Activated CD4-positive, alpha-beta T cell treated with anti-CD3 and anti-CD28 coated beads, Interleukin-2, amount 10 ng/mL, durations not matched to agents 7 days and 5 days (primary cell): Measurements from ENCODE around the gene CNTNAP2. TPM values are rescaled to one million over a fixed set of nuclear protein-coding genes. Genes with fewer than 3 reads are reported as not detected.

Source experiments
- CTCF ChIA-PET: fragments of 350-600 bp; sonication (Branson Sonifier 250); formaldehyde crosslinking; loops from one replicate; lab custom pipeline; 2021; ENCODE audit warnings: antibody characterized with exemption; lab: Charles Lee
- POLR2A ChIA-PET: fragments of 350-600 bp; sonication (Branson Sonifier 250); formaldehyde crosslinking; loops from one replicate; lab custom pipeline; 2021; ENCODE audit warnings: antibody characterized with exemption; lab: Charles Lee
- DNase-seq: peaks from one replicate; pipeline ENCODE4 v3.0.0-alpha.2; 2020
- H3K27ac Mint-ChIP-seq: one replicate; pipeline ENCODE4 v1.8.0; 2021; ENCODE audit warnings: mild to moderate bottlenecking, moderate library complexity, mixed read lengths
- H3K27me3 Mint-ChIP-seq: one replicate; pipeline ENCODE4 v1.8.0; 2021; ENCODE audit warnings: mixed read lengths
- H3K36me3 Mint-ChIP-seq: one replicate; pipeline ENCODE4 v1.8.0; 2021; ENCODE audit warnings: low read depth, mixed read lengths
- H3K4me1 Mint-ChIP-seq: one replicate; pipeline ENCODE4 v1.8.0; 2021; ENCODE audit warnings: mixed read lengths
- H3K4me3 Mint-ChIP-seq: one replicate; pipeline ENCODE4 v1.8.0; 2021; ENCODE audit warnings: mild to moderate bottlenecking, moderate library complexity, mixed read lengths
- H3K9me3 Mint-ChIP-seq: one replicate; pipeline ENCODE4 v1.8.0; 2021; ENCODE audit warnings: mixed read lengths
- total RNA-seq, 2 experiments: library from RNA; stranded (reverse); gene quantifications; one replicate each; pipeline ENCODE4 v1.2.3, GENCODE V29; 2021

CNTNAP2 gene
- total RNA-seq, 2 experiments from 2014 or later = not detected

DNA sequence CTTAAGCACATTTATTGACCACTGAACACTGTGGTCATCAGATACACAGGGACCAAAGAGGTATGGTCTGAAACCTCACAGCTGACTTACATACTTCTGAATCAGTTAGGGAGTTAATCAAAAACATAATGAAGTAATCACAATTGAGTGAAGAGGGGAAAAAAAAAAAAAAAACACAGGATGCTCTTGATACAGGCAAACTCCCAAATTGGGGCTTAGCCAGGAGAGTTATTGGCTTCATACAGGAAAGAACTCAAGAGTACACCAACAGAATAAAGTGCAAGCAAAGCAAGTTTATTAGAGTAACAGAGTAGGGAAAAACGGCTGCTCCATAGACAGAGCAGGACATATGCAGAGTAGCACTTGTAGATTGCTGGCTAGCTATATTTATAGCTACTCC lies 917.0 kb downstream of the CNTNAP2 start:
- POLR2A ChIA-PET = no interaction called here
- Mint-ChIP-seq H3K27ac (no peak overlapping the region), H3K27me3 (no peaks in the 10 kb centered on the region), H3K9me3 (no peaks in the 10 kb centered on the region), H3K4me1 (no peaks in the 10 kb centered on the region), H3K36me3 (no peaks in the 10 kb centered on the region), H3K4me3 (no peak overlapping the region)
- CTCF ChIA-PET = no interaction called here
- no peak for DNase-seq

GRCh38 chr7:147041438-147041837 lies 924.8 kb downstream of the CNTNAP2 start:
- Mint-ChIP-seq H3K36me3 (no peaks in the 10 kb centered on the region), H3K9me3 (no peaks in the 10 kb centered on the region), H3K4me1 (no peaks in the 10 kb centered on the region), H3K27me3 (no peaks in the 10 kb centered on the region), H3K4me3 (no peak overlapping the region), H3K27ac (no peak overlapping the region)
- POLR2A ChIA-PET = no interaction called here
- DNase-seq = no peak
- CTCF ChIA-PET = no interaction called here

DNA sequence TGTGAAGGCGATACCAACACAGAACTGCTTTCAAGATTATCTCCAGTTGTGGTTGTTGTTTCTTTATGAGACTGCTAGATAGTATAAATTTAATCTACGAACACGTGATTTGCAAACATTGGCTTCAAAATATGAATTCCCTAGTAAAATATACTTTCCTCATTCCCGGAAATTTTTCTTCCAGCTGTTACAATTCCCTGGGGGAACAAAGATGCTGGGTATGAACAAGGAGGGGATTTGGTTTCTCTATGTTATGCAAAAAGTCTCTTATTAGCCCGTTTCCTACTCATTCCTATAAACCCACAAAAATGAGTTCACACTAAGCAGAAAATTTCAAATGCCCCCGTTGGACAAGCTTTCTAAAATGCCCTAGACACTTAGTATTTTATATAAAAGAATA lies 928.3 kb downstream of the CNTNAP2 start:
- POLR2A ChIA-PET = no interaction called here
- Mint-ChIP-seq H3K4me3 (no peak overlapping the region), H3K27me3 (no peaks in the 10 kb centered on the region), H3K36me3 (no peaks in the 10 kb centered on the region), H3K27ac (no peak overlapping the region), H3K9me3 (no peaks in the 10 kb centered on the region), H3K4me1 (no peaks in the 10 kb centered on the region)
- no peak for DNase-seq
- CTCF ChIA-PET = no interaction called here

DNA sequence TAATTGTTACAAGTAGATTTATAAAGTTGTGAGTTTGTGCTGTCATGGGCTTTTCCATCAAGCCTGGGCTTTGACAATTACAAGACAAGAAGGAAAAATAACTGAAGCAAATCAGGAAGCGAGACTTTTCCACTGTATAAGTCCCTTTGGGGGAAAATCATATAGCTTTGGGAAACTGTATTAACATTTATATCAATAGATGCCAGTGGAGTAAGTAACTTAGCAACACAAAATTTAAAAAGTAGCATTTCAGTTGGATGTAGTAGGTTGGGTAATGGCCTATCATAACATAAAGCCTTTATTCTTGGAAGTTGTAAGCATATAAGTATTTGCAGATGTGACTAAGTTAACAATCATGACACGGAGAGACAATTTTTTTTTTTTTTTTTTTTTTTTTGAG lies 931.1 kb downstream of the CNTNAP2 start:
- Mint-ChIP-seq H3K9me3 (no peaks in the 10 kb centered on the region), H3K4me3 (no peak overlapping the region), H3K27ac (no peak overlapping the region), H3K27me3 (no peaks in the 10 kb centered on the region), H3K36me3 (no peaks in the 10 kb centered on the region), H3K4me1 (no peaks in the 10 kb centered on the region)
- no peak for DNase-seq
- POLR2A ChIA-PET = no interaction called here
- CTCF ChIA-PET = no interaction called here

- no peaks in the 10 kb centered on the region for H3K36me3 Mint-ChIP-seq
- no peak for DNase-seq
- POLR2A ChIA-PET = no interaction called here
- H3K4me1 Mint-ChIP-seq = no peaks in the 10 kb centered on the region
- CTCF ChIA-PET = no interaction called here
- no peaks in the 10 kb centered on the region for H3K27me3 Mint-ChIP-seq
- H3K27ac Mint-ChIP-seq = no peak overlapping the region
- H3K4me3 Mint-ChIP-seq = no peak overlapping the region
- H3K9me3 Mint-ChIP-seq = no peaks in the 10 kb centered on the region
Observed at GRCh38 chr7:147048864-147049263, 932.3 kb downstream of the CNTNAP2 start.

DNA sequence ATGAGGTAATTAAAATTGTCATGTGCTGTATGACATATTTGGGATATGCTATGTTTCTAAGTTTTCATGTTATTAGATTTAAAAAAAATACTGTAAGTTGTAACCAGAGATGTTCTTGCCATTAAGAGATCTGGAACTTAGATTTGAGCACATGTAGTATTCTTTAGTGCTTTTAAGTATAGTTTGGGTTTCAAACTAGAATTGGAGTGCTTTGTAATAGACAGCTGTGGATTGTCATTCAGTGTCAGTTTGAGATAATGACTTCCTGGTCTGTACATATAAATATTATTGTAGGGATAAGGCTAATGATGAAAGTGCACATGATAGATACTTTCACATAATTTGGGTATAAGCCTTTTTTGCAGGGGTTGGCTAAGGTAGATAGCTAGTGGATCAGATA lies 936.2 kb downstream of the CNTNAP2 start:
- Mint-ChIP-seq H3K36me3 (no peaks in the 10 kb centered on the region), H3K27me3 (no peaks in the 10 kb centered on the region), H3K9me3 (no peaks in the 10 kb centered on the region), H3K27ac (no peak overlapping the region), H3K4me1 (no peaks in the 10 kb centered on the region), H3K4me3 (no peak overlapping the region)
- ChIA-PET CTCF (no interaction called here), POLR2A (no interaction called here)
- DNase-seq = no peak

GRCh38 chr7:147053746-147054145 lies 937.1 kb downstream of the CNTNAP2 start:
- Mint-ChIP-seq H3K27ac (no peak overlapping the region), H3K9me3 (no peaks in the 10 kb centered on the region), H3K4me3 (no peak overlapping the region), H3K27me3 (no peaks in the 10 kb centered on the region), H3K4me1 (no peaks in the 10 kb centered on the region), H3K36me3 (no peaks in the 10 kb centered on the region)
- DNase-seq = no peak
- ChIA-PET POLR2A (no interaction called here), CTCF (no interaction called here)

GRCh38 chr7:147060070-147060469 lies 943.5 kb downstream of the CNTNAP2 start:
- DNase-seq = no peak
- Mint-ChIP-seq H3K4me3 (no peak overlapping the region), H3K27me3 (no peaks in the 10 kb centered on the region), H3K27ac (no peak overlapping the region), H3K4me1 (no peaks in the 10 kb centered on the region), H3K9me3 (no peaks in the 10 kb centered on the region), H3K36me3 (no peaks in the 10 kb centered on the region)
- ChIA-PET CTCF (no interaction called here), POLR2A (no interaction called here)

- POLR2A ChIA-PET = no interaction called here
Observed at GRCh38 chr7:147062897-147063296, 946.3 kb downstream of the CNTNAP2 start.

GRCh38 chr7:147068842-147069241 lies 952.2 kb downstream of the CNTNAP2 start:
- no peaks in the 10 kb centered on the region for H3K36me3 Mint-ChIP-seq
- H3K27me3 Mint-ChIP-seq = no peaks in the 10 kb centered on the region
- ChIA-PET CTCF (no interaction called here), POLR2A (no interaction called here)
- H3K4me1 Mint-ChIP-seq = no peaks in the 10 kb centered on the region
- peaks cover 19% of the 10 kb centered on the region for H3K9me3 Mint-ChIP-seq
- H3K27ac Mint-ChIP-seq = no peak overlapping the region
- no peak for DNase-seq
- no peak overlapping the region for H3K4me3 Mint-ChIP-seq

More at GRCh38 chr7:147062897-147063296, 946.3 kb downstream of the CNTNAP2 start:
- Mint-ChIP-seq H3K9me3 (peaks cover 5% of the 10 kb centered on the region), H3K27me3 (no peaks in the 10 kb centered on the region), H3K4me3 (no peak overlapping the region), H3K36me3 (no peaks in the 10 kb centered on the region), H3K27ac (no peak overlapping the region), H3K4me1 (no peaks in the 10 kb centered on the region)
- no peak for DNase-seq
- CTCF ChIA-PET = no interaction called here

DNA sequence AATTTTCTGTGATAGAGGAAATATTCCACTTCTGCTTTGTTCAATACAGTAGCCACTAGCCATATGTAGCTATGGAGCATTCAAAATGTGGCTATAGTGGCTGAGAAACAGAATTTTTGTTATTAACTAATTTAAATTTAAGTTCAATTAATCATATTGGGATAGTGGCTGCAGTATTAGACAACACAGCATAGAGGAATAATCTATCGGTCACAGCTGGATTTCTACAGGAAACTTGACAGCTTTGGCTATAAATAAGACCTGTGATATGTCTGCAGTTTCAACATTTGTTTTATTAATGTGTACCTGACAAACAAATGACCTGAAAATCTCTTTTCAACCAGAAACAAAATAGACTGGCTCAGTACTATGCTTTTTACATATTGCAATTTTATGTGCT lies 953.2 kb downstream of the CNTNAP2 start:
- Mint-ChIP-seq H3K4me1 (no peaks in the 10 kb centered on the region), H3K27me3 (no peaks in the 10 kb centered on the region), H3K36me3 (no peaks in the 10 kb centered on the region), H3K27ac (no peak overlapping the region), H3K4me3 (no peak overlapping the region), H3K9me3 (peaks cover 19% of the 10 kb centered on the region)
- no peak for DNase-seq
- ChIA-PET POLR2A (no interaction called here), CTCF (no interaction called here)

DNA sequence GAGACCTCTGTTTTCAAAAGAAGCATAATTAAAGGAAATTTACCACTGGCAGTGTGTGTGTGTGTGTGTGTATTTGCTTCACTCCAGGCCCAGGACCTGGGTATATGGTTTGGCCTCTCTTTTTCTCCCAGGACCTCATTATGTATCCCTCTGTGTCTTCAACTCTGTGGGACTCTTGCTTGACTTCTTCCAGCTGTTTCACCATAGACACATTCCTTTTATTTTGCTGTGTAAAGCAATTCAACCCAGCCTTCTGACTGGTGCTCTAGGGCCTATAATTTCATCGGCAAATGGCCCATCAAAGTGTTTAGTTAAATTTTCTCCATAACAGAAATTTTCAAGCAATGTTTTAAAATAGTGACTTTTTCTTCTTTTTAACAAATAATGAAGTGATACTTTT lies 954.3 kb downstream of the CNTNAP2 start:
- H3K27ac Mint-ChIP-seq = no peak overlapping the region
- no peaks in the 10 kb centered on the region for H3K27me3 Mint-ChIP-seq
- no peak for DNase-seq
- no peaks in the 10 kb centered on the region for H3K4me1 Mint-ChIP-seq
- peaks cover 19% of the 10 kb centered on the region for H3K9me3 Mint-ChIP-seq
- POLR2A ChIA-PET = no interaction called here
- CTCF ChIA-PET = no interaction called here
- H3K36me3 Mint-ChIP-seq = no peaks in the 10 kb centered on the region
- no peak overlapping the region for H3K4me3 Mint-ChIP-seq

DNA sequence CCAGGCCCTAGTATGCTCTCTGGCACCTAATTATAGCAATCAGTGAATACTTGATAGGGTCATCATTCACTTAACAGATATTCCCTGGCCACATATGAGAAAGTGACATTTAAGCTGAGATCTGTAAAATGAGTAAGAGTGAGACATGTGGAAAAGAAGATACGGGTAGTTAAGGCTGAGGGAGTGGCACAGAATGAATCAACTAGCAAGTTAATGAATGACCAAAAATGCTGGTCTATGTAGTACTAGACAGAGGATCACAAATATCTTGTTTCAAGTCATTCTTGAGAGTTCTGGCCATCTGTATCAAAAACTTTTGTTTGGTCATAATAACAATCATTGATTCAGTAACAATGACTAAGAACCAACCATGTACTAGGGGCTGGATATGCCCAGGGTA lies 954.9 kb downstream of the CNTNAP2 start:
- H3K4me3 Mint-ChIP-seq = no peak overlapping the region
- H3K36me3 Mint-ChIP-seq = no peaks in the 10 kb centered on the region
- H3K27me3 Mint-ChIP-seq = no peaks in the 10 kb centered on the region
- H3K4me1 Mint-ChIP-seq = no peaks in the 10 kb centered on the region
- no peak overlapping the region for H3K27ac Mint-ChIP-seq
- DNase-seq = no peak
- ChIA-PET CTCF (no interaction called here), POLR2A (no interaction called here)
- peaks cover 19% of the 10 kb centered on the region for H3K9me3 Mint-ChIP-seq

- no peak for DNase-seq
- CTCF ChIA-PET = no interaction called here
- Mint-ChIP-seq H3K27me3 (no peaks in the 10 kb centered on the region), H3K36me3 (no peaks in the 10 kb centered on the region), H3K9me3 (peaks cover 2% of the 10 kb centered on the region), H3K4me3 (no peak overlapping the region), H3K27ac (no peak overlapping the region), H3K4me1 (no peaks in the 10 kb centered on the region)
- POLR2A ChIA-PET = no interaction called here
Observed at GRCh38 chr7:147078312-147078711, 961.7 kb downstream of the CNTNAP2 start.
